OCI-M2 (cell line): ENCODE measurements around the gene PDE4D.

ENCODE experiments used
- DNase-seq: peaks from one replicate; lab custom pipeline; 2025; ENCODE audit not compliant: unreplicated experiment; lab: John Stamatoyannopoulos, UW

PDE4D gene

DNA sequence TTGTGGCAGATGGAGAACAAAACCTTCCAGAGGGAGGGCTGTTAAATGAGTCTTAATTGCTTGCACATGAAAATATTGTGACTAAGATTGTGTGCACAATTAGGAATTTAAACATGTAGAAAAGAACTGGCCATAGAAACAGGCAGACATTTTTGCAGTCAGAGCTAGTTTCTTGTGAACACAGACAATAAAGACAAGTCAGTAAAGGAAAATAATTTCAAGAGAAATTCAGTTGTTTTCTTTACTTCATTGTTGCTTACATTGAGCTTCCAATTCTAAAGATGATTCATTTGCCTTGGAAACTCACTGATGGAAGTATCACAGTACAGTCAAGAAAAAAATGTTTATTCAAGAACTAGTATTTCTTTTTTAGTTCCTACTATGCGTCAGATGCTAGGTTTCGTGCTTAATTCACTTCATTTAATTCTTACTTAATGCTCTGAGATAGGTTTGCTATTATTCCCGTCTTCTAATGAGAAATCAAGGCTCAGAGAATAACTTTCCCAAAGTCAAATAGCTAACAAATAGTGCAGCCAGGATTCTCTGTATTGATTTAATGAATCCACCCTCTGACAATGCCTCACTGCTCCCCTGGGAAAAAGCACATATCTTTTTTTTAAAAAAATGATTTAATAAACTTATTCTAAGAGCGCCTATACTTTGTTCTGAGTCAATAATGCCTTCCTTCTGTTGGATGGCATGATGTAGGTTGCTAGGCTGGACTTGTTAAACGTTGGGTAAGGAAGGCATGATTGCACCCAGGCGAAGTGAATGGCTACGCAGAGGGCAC lies 729.3 kb downstream of the PDE4D start:
- no peak for DNase-seq

DNA sequence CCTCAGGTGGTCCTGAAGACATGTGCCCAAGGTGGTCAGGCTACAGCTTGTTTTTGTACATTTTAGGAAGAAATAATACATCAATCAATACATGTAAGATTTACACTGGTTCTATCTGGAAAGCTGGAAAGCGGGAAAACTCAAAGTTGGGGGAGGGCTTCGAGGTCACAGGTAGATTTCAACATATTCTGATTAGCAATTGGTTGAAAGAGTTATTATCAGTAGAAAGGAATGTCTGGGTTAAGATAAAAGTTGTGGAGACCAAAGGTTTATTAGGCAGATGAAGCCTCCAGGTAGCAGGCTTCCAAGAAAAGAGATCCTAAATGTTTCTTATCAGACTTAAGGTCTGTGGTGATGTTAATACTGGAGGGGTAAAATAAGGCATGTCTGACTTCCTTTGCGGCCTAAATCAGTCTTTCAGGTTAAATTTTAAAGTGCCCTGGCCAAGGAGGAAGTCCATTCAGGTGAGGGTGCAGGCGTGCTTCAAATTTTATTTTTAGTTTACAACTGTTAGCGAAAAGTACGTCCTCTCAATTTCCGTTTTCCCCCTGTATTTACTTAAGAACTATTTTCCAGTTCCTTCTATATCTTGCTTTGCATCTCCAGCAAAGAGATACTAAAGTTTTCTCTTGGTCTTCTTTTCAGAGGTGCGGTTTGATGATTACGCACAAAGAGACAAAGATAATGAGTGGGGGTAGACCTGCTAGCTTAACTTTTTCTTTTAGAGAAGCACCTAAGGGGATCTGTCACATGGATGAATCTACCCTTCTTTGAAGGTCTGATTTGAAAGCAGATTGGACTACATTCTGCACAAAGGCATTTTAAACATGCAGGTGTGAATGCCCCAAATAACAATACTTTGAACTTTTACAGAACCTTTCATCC lies 732.1 kb downstream of the PDE4D start:
- no peak for DNase-seq

DNA sequence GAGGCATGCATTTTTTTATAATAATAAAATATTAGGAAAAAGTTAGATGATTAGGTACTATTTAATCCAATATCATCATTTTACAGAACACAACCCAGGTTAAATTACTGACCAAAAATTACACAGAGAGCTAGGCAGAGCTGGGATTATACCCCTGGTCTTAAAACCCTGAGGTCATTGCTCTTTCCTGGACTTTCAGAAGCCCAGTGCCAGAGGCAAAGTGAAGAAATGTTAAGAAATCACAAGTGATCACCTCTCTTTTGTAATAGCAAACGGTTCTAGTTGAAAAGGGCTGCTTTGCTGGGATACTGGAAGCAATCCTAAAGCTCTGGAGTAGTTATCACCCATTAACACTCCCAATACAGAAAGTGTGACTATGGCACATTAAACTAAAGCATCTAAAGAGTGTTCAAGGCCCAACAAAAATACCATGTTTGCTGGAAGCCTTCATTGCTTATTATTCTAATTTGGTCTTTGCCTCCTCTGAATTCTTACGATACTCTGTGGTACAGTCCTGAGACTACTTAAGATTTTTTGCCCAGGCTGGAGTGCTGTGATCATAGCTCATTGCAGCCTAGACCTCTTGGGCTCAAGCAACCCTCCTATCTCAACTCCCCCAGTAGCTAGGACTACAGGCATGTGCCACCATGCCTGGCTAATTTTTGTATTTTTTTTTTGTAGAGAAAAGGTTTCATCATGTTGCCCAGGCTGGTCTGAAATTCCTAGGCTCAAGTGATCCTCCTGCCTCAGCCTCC lies 734.7 kb downstream of the PDE4D start:
- no peak for DNase-seq

DNA sequence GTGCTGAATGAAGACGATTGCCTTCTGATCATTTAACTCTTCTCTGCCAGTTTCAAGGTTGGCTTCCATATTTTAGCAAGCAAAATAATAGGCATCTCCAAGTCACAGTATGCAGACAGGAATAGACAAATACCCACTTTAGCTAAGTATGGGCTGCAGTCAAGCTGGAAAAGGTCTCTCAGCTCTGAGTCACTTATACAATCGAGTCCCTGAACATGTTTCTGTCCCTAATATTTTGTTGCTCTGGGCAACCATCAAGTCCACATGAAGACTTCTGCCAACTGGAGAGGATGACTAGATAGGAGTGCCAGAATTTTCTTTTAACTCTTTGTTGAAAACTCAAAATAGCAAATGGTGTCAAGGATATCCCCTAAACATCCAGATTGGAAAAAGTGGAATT lies 735.4 kb downstream of the PDE4D start:
- no peak for DNase-seq

DNA sequence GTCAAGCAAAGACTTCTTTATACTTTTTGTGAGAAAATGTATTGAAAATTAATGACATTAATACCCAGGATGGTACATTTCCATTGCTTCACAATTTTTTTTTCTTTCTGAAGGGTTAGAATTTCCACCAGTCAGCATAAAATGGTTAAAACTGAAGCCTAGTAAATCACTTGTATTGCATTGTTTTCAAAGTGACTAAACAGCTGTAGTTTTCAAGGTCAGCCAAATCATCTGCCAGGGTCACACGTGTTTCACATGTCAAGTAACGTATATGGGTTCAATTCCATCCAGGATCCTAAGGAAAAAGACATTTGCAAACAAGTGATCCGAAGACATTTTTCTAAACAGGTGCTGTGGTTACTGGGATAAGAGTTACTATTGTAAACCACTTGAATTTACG lies 736.5 kb downstream of the PDE4D start:
- no peak for DNase-seq

DNA sequence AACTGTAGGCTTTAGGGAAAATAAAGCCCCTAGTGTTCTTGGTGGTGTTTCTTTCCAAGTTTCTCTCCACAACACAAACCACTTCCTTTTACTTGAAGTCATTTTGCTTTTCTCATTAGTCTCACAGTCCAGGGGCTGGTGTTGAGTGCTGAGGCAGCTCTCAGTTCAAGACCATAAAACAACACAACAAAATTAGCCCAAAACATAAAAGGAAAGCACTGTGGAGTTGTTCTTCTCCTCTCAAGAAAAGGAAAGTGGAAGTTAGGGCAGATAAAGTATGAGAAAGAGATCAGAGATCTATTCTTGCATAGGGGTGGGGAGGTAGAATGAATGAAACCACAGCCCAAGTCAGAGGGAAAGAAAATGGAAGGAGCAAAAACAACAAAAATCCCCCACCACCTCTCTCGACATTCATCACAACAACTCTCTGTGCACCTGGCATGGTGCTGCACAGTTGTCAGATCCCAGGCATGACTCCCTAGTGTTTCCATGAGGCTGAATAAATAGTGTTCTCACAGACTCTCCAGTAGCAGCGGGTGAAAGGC lies 740.8 kb downstream of the PDE4D start:
- no peak for DNase-seq

DNA sequence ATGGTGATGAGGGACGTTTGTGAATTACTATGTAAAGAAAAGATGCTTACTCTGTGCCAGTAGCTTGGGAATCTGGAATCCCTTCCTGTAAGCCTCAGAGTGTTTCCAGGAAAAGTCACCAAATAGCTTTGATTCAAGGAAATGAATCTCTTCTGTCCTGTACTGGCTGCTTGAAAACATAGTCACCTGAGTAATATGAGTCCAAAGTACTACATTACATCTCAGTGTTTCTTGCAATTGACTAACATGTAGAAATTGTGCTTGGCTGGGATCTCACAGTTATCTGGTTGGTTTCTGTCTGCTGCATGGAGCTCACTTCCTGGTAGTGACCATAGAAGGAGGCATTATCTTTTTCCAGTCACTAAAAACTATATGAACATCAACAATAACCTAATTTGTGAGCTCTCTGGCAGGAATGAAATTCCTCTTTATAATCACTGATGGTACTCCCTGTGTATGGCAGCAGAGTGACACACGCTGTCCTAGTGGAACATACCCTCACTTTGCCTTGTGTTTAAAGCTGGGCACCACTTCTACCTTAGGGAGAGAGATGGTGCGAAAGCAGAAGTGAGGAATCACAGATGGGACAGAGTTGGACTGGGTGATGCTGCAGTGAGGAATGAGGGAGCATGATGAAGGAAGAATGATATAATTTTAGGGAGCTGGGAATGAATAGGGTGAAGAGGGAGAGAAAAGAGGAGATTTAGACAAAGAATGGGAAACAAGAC lies 742.2 kb downstream of the PDE4D start:
- no peak for DNase-seq

DNA sequence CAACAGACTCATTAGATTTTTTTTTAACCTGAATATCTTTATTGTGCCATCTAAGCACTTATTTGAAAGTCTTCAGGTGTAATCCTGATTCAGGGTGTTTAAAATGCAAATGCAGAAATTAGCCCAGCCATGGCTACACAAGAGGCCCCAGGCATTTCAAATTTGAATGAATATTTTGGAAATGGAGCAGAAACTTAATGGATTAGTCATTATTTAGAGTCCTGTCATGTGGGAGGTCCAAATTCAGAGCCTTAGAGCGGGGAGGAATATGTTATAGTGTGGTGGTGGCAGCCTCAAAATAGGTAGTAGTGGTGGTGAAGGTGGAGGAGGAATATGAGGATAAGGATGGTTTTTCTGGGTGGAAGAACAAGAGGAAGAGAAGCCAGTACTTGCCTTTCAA lies 743.7 kb downstream of the PDE4D start:
- DNase-seq, result no peak

DNA sequence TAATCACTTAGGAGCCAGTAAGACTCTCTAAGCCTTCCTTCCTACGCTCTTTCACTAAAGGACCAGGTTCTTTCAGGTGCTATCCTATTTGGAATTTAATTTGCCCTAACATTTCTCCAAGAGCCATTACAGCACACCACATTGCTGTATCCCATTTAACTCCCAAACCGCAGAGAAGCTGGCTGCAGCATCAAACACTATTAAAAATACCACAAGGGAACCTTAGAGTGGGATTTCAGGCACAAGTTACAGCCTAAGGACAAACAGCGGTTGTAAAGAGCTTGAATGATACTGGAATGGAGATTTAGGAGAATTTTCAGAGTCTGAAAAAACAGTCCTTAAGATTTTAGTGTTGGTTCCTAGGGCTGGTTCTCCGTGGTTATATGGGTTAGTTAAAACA lies 744.3 kb downstream of the PDE4D start:
- DNase-seq, result no peak

DNA sequence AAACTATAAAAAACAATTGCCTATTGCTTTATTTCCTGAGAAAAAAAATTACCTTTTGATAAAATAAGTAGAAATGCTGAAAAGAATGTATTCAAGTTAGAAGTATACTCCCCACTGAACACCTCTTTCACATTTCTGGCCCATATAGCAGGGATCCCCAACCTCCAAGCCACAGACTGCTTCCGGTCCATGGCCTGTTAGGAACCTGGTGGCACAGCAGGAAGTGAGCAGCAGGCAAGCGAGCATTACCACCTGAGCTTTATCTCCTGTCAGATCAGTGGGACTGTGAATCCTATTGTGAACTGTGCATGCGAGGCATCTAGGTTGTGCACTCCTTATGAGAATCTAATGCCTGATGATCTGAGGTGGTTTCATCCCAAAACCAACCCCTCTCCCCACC lies 746.8 kb downstream of the PDE4D start:
- DNase-seq, result no peak

DNA sequence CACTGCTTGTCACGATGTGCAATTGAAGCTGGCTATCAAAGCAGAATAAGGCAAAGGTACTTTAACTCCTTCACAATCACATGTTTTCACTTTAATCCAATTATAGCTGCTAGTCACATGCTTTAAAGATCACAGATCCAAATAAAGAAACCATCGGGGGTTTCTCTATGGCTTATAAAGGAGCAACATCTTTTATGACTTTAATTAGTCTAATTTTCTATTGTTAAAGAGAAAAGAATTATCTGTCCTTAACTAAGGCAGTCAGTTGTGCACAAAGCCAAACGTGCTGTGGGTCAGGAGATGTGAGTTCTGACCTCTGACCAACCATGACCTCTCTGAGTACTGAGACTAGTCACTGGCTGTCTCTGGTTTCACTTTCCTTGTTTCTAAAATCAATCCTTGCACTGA lies 749.6 kb downstream of the PDE4D start:
- DNase-seq, result no peak

DNA sequence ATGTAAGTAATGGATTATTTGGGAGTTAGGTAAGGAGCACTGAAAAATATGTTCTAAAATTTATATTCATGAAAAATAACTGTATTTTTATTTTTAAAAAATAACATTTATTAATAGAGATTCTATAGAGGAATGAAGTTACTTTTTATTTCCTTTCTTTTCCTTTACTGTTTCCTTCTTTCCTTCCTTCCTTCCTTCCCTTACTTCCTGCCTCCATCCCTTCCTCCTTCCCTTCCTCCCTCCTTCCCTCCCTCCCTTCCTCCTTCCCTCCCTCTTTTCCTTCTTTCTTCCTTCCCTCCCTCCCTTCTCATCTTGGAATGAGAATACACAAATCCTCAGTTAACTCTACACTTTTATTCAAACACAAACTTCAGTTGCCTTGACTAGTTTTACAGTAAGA lies 750.6 kb downstream of the PDE4D start:
- DNase-seq, result no peak

DNA sequence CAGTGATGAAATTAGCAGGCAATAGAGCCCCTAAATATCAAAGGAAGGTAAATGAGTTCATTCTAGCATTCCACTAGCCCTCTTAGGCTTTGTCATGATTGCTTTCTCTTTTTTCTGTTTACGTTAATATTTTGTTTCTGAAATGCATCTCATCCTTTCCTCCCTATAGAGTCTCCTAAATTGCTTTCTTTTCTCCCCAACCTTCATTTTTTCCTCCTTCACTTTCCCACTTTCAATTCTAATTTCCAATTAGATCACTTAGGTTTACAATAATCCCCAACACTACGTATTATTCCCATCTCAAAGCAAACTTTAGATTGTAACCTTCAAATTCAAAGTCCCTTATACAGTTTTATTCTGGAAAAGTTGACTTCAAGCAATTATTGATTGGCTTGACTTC lies 751.4 kb downstream of the PDE4D start:
- DNase-seq, result no peak

DNA sequence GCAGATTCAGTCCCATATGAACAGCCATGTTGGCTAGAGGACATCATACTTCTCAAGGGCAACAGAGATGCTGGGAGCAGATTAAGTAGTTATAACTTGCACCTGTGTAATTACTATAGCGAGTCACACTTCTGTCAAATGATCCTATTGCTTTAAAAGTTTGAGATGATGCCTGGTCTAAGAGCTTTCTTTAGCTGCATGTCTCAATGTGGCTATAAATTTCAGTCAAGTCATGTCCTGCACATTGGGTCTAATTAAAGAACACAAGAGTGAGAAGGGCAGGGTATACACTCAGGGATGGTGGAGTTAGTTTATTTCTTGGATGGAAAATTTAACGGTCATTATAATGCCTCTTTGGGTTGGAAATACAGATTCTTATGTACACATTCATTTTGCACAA lies 753.4 kb downstream of the PDE4D start:
- DNase-seq, result no peak

DNA sequence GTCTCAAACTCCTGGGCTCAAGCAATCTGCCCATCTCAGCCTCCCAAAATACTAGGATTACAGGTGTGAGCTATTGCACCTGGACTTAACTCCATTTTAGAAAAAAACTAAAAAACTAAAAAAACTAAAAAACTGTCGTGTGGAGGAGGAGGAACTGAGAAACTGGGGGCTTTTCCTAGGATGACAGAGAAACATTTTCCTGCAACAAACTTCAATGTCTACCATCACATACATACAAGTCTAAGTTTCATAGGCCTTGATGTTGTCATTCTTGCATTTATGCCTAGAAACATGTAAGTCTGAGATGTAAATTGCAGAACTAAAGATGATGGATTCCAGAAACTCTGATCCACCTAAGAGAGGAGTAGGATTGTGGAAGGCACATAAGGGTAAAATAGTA lies 753.8 kb downstream of the PDE4D start:
- no peak for DNase-seq

DNA sequence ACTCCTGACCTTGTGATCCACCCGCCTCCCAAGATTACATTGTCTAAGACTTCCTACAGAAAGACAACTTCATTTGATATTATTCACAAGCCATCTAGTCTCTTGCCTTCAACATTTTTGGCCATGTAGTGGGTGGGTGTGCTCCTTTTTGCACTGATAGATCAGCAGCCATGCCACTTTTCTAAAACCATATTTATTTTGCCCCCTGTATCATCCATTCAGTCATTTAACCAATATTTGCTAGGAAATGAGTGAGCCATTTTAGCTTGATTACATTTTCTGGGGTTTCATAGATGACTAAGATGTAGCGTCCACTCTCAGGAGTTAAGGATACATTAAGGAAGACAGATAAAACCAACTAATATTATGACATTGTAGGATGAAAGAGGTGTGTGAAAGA lies 755.0 kb downstream of the PDE4D start:
- DNase-seq, result no peak

DNA sequence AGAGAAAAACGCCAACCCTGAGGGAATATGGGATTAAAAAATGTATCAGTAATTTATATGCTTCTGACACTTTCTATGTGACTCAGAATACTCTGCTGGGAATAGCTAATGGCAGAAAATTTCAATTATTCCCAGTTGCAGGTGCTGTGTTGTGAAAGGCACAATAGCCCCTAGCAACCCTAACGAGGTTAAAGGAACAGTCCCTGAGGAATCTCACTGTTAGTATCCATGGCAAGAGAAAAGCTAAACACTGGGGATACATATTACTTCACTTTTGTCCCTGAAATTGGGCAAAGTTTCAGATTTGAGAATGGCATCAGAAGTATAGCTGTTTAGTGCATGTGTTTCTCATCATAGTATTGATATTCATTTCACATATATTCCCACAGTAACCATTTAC lies 755.7 kb downstream of the PDE4D start:
- DNase-seq, result no peak

DNA sequence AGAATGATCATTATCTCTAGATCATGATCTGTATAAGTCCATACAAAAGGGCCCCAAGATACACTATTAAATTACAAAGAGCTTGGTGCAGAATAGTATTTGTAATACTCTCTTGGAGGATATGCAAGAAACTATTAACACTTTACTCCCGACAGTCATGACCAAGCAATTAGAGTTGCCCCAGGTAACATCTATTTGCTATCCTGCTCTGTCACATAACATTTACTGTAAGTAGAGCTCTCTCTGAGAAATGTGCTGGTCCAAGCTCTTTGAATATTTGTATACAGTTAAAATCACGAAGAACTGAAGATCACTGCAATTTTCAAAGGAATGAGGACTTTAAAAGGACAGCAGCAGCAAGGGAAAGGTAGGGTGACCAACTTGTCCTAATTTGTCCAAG lies 757.0 kb downstream of the PDE4D start:
- DNase-seq, result no peak

DNA sequence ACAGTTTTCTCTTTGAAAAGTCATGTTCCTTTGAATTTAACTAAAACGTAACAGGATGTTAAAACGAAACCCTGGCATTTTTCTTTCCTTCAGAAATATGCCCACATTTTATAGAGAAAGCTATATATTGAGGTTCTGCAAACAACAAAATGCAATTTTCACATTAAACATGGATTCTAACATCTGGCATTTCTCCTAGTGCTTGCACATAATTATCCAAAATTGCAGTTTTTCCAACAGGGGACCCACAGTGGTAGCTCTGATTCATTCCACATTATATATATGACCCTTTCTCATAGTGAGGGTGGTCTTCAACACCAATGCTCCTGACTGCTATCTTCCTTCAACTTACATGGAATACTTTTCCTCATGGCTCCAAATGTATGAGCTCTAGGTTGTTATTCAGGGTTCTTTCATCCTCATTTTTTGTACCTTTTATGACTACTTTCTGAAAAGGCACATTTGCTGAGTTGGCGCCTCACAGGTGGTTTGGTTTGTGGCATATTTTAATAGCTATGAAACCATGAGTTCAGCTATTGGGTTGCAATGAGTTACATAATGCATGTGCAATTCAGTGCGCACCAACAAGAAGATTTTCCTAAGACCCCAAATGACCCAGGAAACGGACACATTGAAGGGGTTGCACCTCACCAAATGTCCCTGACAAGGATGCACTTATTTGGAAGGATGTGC lies 758.9 kb downstream of the PDE4D start:
- no peak for DNase-seq

DNA sequence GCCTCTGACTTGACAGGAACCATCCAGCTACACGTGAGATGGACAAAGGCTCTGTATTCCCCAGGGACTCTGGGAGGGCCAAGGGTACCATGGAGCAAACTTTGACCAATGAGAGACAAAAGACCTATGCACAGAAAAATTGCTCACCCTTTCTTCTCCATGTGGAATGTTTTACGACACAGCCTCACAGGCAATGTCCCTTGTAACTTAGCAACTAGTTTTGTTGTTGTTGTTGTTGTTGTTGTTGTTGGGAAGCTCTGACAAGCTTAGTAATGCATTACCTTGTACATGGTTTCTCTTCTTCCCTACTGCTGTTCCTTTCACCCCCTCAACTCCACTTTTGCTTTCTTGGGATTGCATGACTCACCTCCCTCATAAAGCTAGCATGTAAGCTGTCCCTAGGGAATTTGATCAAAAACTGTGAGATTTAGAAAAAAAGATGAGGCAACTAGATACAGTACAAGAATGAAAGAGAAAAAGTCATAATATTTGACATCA lies 759.7 kb downstream of the PDE4D start:
- DNase-seq, result no peak
